ENCODE data around the gene PPL. TPM values are rescaled to one million over a fixed set of nuclear protein-coding genes. Genes with fewer than 3 reads are reported as not detected.

PPL gene
- total and polyA plus RNA-seq, 2 of the 8 experiments (the other 6 are each of a cell fraction or from before 2014, with no cell fraction given): 11.3 to 29.5 TPM

DNA sequence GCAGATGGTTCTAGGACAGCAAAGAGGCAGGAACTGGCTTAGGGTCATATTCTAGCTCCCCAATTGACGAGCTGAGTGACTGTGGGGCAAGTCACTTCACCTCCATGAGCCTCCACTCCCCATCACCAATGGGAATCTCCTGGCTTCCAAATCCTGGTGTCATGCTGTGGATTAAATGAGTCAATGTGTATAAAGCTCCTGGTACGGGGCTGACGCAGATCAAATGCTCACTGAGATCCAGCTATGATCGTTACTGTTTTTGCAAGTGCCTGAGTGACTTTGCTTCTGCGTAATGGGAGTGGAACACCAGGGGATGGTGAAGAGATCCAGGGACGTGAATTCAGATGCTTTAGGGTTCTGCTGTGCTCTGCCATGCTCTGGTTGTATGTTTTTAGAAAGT, 23.6 kb upstream of the PPL start (continued):
- TF ChIP-seq NANOG (IDR thresholded peaks at IDR 0.05; ENCODE audit: insufficient read depth, low read depth, low read length, poor library complexity, severe bottlenecking): no peak
- no peak for TF ChIP-seq SP4 (IDR thresholded peaks at IDR 0.05; ENCODE audit: low read length)
- TF ChIP-seq CBX5 (IDR thresholded peaks at IDR 0.05; ENCODE audit: low read depth, low read length): no peak
- TF ChIP-seq HDAC6 (IDR thresholded peaks at IDR 0.05; ENCODE audit: low read depth, low read length): no peak
- no peak for TF ChIP-seq EP300 (IDR thresholded peaks at IDR 0.05; ENCODE audit: borderline replicate concordance in 1 of 2, low read depth in 2 of 2, low read length in 2 of 2)
- no peak for TF ChIP-seq CBX8 (IDR thresholded peaks at IDR 0.05; ENCODE audit: borderline replicate concordance, low read depth, low read length)

All from H1 (cell line).